Measurements from ENCODE around the gene ORMDL3.
"Not testable (repeated sequence)": the region's sequence is repeated elsewhere in the genome, so short reads cannot be mapped to it uniquely, and the experiment has no call there.

DNA sequence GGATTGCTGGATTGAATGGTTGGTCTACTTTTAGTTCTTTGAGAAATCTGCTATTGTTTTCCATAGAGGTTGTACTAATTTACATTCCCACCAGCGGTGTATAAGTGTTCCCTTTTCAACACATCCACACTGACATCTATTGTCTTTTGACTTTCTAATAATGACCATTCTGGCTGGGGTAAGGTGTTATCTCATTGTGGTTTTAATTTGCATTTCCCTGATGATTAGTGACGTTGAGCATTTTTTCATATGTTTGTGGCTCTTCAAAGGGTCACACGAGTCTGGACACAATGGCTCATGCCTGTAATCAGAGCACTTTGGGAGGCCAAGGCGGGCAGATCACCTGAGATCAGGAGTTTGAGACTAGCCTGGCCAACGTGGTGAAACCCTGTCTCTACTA, 41.3 kb downstream of the ORMDL3 start:
- TF ChIP-seq, protein P1, sequence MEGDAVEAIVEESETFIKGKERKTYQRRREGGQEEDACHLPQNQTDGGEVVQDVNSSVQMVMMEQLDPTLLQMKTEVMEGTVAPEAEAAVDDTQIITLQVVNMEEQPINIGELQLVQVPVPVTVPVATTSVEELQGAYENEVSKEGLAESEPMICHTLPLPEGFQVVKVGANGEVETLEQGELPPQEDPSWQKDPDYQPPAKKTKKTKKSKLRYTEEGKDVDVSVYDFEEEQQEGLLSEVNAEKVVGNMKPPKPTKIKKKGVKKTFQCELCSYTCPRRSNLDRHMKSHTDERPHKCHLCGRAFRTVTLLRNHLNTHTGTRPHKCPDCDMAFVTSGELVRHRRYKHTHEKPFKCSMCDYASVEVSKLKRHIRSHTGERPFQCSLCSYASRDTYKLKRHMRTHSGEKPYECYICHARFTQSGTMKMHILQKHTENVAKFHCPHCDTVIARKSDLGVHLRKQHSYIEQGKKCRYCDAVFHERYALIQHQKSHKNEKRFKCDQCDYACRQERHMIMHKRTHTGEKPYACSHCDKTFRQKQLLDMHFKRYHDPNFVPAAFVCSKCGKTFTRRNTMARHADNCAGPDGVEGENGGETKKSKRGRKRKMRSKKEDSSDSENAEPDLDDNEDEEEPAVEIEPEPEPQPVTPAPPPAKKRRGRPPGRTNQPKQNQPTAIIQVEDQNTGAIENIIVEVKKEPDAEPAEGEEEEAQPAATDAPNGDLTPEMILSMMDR (IDR thresholded peaks at IDR 0.05; ENCODE audit: poor library complexity): not testable (repeated sequence)
- TF ChIP-seq EZH2 (IDR thresholded peaks at IDR 0.05; ENCODE audit: borderline replicate concordance); EZH2phosphoT487 (IDR thresholded peaks at IDR 0.05; ENCODE audit: low read depth, severe bottlenecking, unreplicated experiment): not testable (repeated sequence)

All from hepatocyte (in vitro differentiated cells).